ENCODE results near the gene DCDC2. TPM values are rescaled to one million over a fixed set of nuclear protein-coding genes. Genes with fewer than 3 reads are reported as not detected.
"Not testable (repeated sequence)": the region's sequence is repeated elsewhere in the genome, so short reads cannot be mapped to it uniquely, and the experiment has no call there.

Gene DCDC2
- total RNA-seq, 1 donor from 2014 or later: not detected

DNA sequence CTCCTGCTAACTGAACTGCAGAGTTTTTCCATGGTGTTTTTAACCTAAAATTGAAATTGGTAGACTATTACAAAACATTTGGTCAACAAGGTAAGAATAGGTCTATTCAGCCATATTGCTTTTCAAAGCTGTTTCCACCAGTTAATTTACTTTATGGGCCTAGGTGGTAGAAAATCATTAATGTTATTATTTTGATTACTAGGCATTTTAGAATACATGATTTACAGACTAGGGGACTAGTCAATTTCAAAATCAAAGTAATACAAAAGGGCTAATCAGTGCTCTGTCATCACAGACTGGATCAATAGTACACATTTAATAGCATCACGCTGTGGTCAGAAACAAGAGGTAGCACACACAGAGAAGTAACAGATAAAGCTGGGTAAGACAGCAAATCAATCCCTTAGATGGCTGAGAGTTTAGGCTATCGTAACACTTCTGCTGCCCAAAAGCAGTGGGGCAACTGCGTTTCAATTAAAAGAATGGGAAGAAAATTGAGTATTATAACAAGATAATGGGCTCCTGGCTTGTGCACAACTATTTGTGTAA, 117.4 kb downstream of the DCDC2 start:
- TF ChIP-seq, protein P1, sequence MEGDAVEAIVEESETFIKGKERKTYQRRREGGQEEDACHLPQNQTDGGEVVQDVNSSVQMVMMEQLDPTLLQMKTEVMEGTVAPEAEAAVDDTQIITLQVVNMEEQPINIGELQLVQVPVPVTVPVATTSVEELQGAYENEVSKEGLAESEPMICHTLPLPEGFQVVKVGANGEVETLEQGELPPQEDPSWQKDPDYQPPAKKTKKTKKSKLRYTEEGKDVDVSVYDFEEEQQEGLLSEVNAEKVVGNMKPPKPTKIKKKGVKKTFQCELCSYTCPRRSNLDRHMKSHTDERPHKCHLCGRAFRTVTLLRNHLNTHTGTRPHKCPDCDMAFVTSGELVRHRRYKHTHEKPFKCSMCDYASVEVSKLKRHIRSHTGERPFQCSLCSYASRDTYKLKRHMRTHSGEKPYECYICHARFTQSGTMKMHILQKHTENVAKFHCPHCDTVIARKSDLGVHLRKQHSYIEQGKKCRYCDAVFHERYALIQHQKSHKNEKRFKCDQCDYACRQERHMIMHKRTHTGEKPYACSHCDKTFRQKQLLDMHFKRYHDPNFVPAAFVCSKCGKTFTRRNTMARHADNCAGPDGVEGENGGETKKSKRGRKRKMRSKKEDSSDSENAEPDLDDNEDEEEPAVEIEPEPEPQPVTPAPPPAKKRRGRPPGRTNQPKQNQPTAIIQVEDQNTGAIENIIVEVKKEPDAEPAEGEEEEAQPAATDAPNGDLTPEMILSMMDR (IDR thresholded peaks at IDR 0.05; ENCODE audit: partially characterized antibody, unreplicated experiment): no peak
- H3K27ac Mint-ChIP-seq (ENCODE audit: unreplicated experiment): no peak overlapping the region
- H3K36me3 Mint-ChIP-seq (ENCODE audit: unreplicated experiment): peaks cover 4% of the 10 kb centered on the region
- H3K4me1 Mint-ChIP-seq (ENCODE audit: low read depth, unreplicated experiment): no peaks in the 10 kb centered on the region
- H3K27me3 Mint-ChIP-seq (ENCODE audit: unreplicated experiment): peaks cover 4% of the 10 kb centered on the region
- peaks cover 9% of the 10 kb centered on the region for H3K9me3 Mint-ChIP-seq (ENCODE audit: unreplicated experiment)
- DNase-seq: no peak
- H3K4me3 Mint-ChIP-seq (ENCODE audit: unreplicated experiment): no peak overlapping the region

DNA sequence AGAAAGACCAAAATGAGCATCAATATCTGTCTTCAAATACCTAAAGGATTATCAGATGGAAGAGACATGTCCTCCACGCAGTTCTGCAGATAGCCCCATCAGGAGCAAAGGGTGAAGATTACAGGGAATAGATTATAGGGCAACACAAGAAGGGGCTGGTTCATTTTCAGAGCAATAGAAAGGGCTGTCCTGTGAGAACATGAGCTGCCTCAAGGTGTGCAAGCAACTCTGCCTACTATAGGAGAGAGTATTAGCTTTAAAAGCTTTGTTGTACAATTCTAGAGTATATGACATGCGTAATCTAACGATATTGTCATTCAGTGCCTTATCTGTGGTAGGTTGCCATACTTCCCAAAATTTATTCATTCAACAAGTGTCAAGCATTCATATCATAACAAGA, 119.2 kb downstream of the DCDC2 start:
- Mint-ChIP-seq H3K4me3 (ENCODE audit: unreplicated experiment) (no peak overlapping the region), H3K27me3 (ENCODE audit: unreplicated experiment) (peaks cover 4% of the 10 kb centered on the region), H3K9me3 (ENCODE audit: unreplicated experiment) (peaks cover 9% of the 10 kb centered on the region), H3K27ac (ENCODE audit: unreplicated experiment) (no peak overlapping the region), H3K36me3 (ENCODE audit: unreplicated experiment) (peaks cover 4% of the 10 kb centered on the region), H3K4me1 (ENCODE audit: low read depth, unreplicated experiment) (no peaks in the 10 kb centered on the region)
- TF ChIP-seq, protein P1 (IDR thresholded peaks at IDR 0.05; ENCODE audit: partially characterized antibody, unreplicated experiment): no peak
- no peak for DNase-seq

DNA sequence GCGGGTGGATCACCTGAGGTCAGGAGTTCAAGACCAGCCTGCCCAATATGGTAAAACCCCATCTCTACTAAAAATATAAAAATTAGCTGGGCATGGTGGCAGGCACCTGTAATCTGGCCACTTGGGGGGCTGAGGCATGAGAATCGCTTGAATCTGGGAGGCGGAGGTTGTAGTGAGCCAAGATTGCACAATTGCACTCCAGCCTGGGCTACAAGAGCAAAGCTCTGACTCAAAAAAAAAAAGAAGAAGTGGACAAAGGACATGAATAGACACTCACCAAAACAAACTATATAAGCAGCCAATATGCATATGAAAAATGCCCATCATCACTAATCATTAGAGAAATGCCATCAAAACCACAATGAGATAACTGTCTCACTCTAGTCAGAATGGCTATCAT, 121.1 kb downstream of the DCDC2 start:
- not testable (repeated sequence) for H3K36me3 Mint-ChIP-seq (ENCODE audit: unreplicated experiment); H3K4me1 Mint-ChIP-seq (ENCODE audit: low read depth, unreplicated experiment); DNase-seq; H3K4me3 Mint-ChIP-seq (ENCODE audit: unreplicated experiment); H3K9me3 Mint-ChIP-seq (ENCODE audit: unreplicated experiment); H3K27ac Mint-ChIP-seq (ENCODE audit: unreplicated experiment); H3K27me3 Mint-ChIP-seq (ENCODE audit: unreplicated experiment)

DNA sequence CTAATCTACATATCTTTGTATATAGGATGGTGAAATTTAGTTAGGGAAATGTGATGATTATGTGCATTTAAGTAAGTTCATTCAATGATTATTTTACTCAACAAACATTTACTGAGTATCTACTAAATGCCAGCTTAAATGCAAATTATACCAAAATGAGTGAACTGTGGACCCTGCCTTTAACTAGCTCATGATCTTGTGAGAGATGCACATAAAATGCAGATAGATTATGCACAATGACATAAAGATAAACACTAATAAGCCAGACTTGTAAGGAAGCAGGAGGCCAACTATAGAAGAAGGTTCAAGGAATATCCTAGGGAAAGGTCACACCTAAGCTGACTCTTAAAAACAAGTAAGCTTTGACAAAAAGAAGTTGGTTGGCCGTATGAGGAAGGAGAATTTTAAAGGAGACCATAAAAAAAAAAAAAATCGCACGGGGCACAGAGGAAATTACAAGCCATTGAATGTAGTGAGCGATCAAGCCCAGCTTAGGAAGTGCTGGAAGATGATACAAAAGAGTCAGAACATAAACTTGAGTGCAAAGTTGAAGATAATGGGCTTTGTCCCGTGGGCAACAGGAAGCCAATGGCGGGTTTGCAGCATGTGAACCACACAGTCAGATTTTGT, 123.9 kb downstream of the DCDC2 start:
- DNase-seq: no peak
- Mint-ChIP-seq H3K27ac (ENCODE audit: unreplicated experiment) (no peak overlapping the region), H3K4me1 (ENCODE audit: low read depth, unreplicated experiment) (no peaks in the 10 kb centered on the region)

DNA sequence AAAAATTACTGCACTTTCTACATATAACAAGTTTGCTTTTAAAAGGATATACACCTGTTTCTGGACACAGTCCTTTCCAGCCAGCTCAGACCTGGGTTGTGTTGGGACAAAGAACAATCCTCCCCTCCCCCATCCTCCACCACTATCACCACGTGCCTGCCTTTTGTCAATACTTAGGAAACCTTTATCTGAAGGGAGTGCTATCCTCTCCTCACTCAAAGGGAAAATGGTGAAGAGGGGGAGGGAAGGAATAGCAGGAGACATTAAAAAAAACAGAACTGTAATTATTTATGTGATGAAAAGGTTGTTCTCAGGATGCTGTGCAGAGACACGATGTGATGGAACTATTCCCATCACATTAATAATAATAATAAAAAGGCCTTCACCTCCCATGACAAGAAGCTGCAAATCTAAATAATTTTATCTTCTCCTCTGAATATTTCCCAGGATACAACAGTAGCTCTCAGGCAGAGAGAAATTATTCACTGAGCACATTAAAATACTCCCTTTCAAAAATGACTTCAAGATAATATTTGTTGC, 126.4 kb downstream of the DCDC2 start:
- Mint-ChIP-seq H3K27ac (ENCODE audit: unreplicated experiment) (no peak overlapping the region), H3K36me3 (ENCODE audit: unreplicated experiment) (no peaks in the 10 kb centered on the region), H3K9me3 (ENCODE audit: unreplicated experiment) (peaks cover 2% of the 10 kb centered on the region), H3K27me3 (ENCODE audit: unreplicated experiment) (no peaks in the 10 kb centered on the region), H3K4me3 (ENCODE audit: unreplicated experiment) (no peak overlapping the region), H3K4me1 (ENCODE audit: low read depth, unreplicated experiment) (no peaks in the 10 kb centered on the region)
- TF ChIP-seq, protein P1 (IDR thresholded peaks at IDR 0.05; ENCODE audit: partially characterized antibody, unreplicated experiment): no peak
- DNase-seq: no peak

More for the DNA sequence above, 123.9 kb downstream of the DCDC2 start:
- Mint-ChIP-seq H3K36me3 (ENCODE audit: unreplicated experiment) (peaks cover 4% of the 10 kb centered on the region), H3K4me3 (ENCODE audit: unreplicated experiment) (no peak overlapping the region), H3K9me3 (ENCODE audit: unreplicated experiment) (peaks cover 9% of the 10 kb centered on the region), H3K27me3 (ENCODE audit: unreplicated experiment) (peaks cover 4% of the 10 kb centered on the region)
- TF ChIP-seq, protein P1 (IDR thresholded peaks at IDR 0.05; ENCODE audit: partially characterized antibody, unreplicated experiment): no peak
